GM21447 (cell line): ENCODE measurements around the gene SELENOP.
"Not testable (repeated sequence)": the region's sequence is repeated elsewhere in the genome, so short reads cannot be mapped to it uniquely, and the experiment has no call there.

Experiments used
- ATAC-seq: cut with Tn5 transposase; IDR thresholded peaks from one replicate; pipeline ENCODE4 v1.9.1; 2021; ENCODE audit not compliant: unreplicated experiment

The SELENOP gene, protein sequence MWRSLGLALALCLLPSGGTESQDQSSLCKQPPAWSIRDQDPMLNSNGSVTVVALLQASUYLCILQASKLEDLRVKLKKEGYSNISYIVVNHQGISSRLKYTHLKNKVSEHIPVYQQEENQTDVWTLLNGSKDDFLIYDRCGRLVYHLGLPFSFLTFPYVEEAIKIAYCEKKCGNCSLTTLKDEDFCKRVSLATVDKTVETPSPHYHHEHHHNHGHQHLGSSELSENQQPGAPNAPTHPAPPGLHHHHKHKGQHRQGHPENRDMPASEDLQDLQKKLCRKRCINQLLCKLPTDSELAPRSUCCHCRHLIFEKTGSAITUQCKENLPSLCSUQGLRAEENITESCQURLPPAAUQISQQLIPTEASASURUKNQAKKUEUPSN

DNA sequence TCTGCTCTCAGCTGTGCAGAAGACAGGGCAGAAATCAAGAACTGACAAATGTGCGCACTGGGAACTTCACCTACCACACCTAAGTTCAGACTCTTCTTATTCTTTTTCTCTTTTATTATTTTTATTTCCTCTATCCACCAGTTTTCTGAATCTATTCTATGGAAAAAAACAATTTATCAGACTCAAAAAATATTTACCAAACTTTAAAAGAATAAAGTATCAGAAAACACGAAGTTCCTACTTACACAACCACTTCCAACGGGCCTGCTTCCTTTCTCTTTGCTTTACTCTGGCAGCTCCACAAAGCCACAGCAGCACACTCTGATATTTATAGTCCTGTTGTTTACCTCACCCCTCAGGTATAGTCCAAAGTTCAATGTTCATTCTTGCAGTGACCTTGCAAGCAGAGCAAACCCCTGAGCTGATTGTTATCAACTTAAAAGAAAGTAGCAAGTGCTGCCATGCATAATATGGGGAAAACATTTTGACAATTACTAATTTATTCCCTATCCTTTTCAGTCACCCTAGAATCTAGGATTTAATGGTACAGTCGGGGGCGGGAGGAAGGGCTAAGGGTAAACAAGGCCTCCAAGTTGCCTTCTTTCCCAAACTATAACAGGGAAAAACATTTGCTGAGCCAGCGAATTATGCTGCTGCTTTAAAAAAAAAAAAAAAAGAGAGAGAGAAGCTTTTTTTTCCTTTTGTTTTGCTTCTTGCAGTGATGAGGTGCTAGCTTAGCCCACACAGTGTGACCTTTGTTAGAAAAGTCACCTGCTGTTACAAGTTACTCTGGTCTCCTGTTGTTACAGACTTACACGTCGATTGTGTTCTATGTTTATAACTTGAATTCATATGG, at the start of gene SELENOP:
Gene SELENOP (minus strand): TSS at position 302 of the 856 bp plus-strand sequence. CDS start 3,539 bp downstream, outside the sequence.
- ATAC-seq = no peak

DNA sequence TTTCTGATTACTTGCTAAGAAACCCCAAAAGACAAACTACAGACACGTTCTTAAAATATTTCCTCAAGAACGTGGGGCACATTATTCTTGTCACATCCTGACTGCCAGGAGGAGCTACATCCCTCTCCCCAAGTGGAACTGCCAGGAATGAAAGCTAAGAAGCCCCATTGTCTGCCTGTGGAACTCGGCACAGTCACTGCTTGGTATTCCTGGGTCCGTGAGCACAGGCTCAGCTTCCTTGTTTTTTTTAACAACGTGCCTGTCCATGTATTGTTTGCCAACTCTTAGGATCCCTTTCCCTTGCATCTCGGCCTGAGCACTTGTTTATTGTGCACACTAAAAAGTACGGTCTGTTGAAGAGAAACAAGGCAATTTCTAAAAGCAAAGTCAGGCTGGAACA, 47.0 kb upstream of the SELENOP start:
- ATAC-seq = no peak

GRCh38 chr5:42858031-42858643, 46.4 kb upstream of the SELENOP start:
- no peak for ATAC-seq

- no peak for ATAC-seq
These were observed 44.1 kb upstream of the SELENOP start for GRCh38 chr5:42855811-42856210.

GRCh38 chr5:42855386-42855785, 43.7 kb upstream of the SELENOP start:
- ATAC-seq = no peak

GRCh38 chr5:42854795-42855194, 43.1 kb upstream of the SELENOP start:
- ATAC-seq = no peak

DNA sequence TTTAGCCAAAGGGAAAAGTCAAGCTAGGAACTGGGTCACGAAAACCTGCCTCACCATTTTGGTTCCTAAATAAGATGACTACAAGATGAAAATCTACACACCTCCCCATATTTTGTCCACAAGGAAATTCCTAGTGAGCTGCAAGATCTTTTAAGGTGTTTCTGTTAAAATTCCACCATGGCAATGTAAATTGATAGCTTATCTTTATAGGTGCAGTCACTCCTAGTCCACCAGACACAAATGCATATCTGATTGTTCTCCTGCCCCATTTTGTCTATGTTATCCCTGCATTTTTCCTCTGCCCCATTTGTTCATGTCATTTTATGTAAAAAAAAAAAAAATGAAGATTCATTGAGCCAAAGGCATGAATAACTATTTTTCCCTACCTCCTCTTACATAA, 41.1 kb upstream of the SELENOP start:
- ATAC-seq = no peak

GRCh38 chr5:42851481-42851880, 39.8 kb upstream of the SELENOP start:
- no peak for ATAC-seq

GRCh38 chr5:42848545-42848944, 36.9 kb upstream of the SELENOP start:
- no peak for ATAC-seq

DNA sequence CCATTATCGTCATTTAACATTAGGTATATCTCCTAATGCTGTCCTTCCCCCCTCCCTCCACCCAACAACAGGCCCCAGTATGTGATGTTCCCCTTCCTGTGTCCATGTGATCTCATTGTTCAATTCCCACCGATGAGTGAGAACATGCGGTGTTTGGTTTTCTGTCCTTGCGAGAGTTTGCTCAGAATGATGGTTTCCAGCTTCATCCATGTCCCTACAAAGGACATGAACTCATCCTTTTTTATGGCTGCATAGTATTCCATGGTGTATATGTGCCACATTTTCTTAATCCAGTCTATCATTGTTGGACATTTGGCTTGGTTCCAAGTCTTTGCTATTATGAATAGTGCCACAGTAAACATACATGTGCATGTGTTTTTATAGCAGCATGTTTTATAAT, 32.7 kb upstream of the SELENOP start:
- not testable (repeated sequence) for ATAC-seq

DNA sequence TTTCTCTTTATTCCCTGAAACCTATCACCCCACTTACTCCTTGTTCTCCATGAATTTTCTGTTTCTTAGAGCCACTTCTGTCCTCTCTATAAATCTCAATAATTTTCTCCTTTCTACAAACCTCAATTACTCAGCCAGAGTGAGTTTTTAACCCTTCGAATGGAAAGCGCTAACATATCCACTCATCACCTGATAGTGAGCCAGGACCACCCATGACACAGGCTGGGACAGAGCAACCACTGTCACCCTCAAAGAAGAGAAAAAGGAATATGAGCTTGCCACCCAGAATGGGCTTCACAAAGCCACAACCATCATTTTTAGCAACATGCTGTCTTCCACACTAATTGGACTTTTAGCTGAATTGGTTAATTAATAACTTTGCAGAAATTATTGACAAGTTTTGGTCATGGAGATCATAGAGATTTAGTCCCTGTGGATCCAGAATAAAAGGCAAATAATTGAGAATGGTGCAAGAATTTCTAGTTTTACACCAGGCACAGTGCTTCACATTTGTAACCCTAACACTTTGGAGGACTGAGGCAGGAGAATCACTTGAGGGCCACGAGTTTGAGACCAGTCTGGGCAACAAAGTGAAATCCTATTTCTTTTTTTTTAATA, 32.1 kb upstream of the SELENOP start:
- ATAC-seq = no peak

- ATAC-seq = no peak
These were observed 31.4 kb upstream of the SELENOP start for GRCh38 chr5:42842921-42843641.

GRCh38 chr5:42840842-42841567, 29.3 kb upstream of the SELENOP start:
- ATAC-seq = no peak

DNA sequence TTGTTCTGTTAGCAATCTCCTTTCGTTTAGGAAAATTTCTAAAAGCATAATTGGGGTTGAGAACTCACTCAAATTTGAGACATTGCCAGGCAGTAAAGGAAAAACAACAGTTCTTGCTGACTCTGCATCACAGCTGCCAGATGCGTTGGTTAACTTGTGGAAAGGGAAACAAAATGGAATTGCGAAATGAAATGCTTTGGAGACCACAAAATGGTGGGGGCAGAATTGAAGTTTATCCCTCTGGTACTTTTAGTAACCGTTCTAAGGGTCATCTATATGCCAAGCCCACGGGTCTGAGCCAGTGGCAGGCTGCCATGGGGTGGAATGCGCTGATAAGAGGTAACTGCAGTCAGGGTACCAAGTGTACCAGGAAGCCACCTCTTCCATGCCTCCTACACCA, 28.6 kb upstream of the SELENOP start:
- ATAC-seq = no peak

DNA sequence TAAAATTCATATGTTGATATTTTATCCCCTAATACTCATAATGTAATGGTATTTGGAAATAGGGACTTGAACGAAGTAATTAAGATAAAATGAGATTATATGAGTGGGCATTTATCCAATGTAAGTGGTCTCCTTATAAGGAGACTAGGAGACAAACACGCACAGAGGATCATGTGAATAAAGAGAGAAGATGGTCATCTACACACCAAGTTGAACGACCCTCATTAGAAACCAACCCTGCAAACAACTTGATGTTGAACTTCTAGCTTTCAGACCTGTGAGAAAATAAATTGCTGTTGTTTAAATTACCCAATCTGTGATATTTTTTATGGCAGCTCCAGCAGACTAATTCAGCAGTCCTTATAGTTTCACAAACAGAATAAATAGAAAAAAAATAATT, 27.5 kb upstream of the SELENOP start:
- ATAC-seq = no peak

DNA sequence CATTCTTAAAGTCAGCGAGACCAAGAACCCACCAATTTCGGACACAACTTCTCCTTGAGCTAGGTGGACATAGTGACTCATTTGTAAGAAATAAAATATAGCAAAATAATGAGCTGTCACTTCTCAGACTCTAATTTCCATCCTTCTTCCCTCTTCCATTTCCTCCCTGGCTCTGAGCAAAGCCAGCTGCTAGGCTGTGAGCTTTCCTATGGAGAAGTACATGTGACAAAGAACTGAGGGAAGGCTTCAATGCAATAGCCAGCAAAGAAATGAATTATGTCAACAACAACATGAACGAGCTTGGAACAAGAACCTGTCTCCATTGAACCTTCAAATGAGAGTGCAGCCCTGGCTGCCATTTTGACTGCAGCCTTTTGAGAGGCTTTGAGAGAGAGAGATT, 25.9 kb upstream of the SELENOP start:
- ATAC-seq = no peak

DNA sequence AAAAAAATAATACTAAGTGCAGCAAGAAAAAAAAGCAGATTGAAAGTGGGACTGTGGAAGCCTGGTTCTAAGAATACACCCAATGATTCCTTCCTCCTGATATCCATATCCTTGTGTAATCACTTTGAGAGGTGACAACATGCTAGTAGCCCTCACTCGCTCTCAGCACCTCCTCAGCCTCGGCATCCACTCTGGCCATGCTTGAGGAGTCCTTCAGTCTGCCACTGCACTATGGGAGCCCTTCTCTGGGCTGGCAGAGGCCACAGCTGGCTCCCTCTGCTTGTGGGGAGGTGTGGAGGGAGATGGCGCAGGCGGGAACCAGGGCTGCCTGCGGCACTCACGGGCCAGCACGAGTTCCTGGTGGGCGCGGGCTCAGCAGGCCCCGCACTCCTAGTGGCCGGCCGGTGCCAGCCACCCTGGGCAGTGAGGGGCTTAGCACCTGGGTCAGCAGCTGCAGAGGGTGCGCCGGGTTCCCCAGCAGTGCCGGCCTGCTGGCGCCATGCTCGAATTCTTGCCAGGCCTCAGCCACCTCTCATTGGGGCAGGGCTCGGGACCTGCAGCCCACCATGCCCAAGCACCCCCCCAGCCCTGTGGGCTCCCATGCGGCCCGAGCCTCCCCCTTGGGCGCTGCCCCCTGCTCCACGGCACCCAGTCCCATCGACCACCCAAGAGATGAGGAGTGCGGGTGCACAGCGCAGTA, 24.5 kb upstream of the SELENOP start:
- ATAC-seq = no peak

DNA sequence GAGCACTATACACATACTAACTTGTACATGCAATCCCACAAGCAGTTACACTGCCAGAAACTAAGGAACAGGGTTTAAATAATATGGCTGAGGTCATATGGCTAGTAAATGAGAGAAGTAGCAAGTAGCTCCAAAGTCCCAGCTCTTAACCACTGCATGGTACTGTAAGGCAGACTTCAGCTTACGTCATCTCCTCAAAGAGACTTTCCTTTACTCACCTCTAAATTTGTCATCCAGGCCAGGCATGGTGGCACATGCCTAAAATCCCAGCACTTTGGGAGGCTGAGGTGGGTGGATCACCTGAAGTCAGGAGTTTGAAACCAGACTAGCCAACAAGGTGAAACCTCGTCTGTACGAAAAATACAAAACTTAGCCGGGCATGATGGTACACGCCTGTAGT, 20.4 kb upstream of the SELENOP start:
- ATAC-seq = no peak

GRCh38 chr5:42830924-42831323, 19.2 kb upstream of the SELENOP start:
- no peak for ATAC-seq
